NCI-H345 treated with DMSO at 0.1 percent for 48 hours (cell line): Measurements from ENCODE around the gene ZNF783.
"Not testable (repeated sequence)": the region's sequence is repeated elsewhere in the genome, so short reads cannot be mapped to it uniquely, and the experiment has no call there.

Experiments used
- DNase-seq: peaks from one replicate; lab custom pipeline; 2025; ENCODE audit not compliant: unreplicated experiment; lab: John Stamatoyannopoulos, UW

Gene ZNF783

GRCh38 chr7:149239345-149240143, 22.5 kb upstream of the ZNF783 start, which contains the start of gene ZNF212:
TSS of gene ZNF212 (plus strand) at chr7:149239651. CDS start at chr7:149239779, 128 bp downstream.
- peak; percentile 81 for DNase-seq

GRCh38 chr7:149240637-149241036, 21.4 kb upstream of the ZNF783 start:
- DNase-seq = no peak

DNA sequence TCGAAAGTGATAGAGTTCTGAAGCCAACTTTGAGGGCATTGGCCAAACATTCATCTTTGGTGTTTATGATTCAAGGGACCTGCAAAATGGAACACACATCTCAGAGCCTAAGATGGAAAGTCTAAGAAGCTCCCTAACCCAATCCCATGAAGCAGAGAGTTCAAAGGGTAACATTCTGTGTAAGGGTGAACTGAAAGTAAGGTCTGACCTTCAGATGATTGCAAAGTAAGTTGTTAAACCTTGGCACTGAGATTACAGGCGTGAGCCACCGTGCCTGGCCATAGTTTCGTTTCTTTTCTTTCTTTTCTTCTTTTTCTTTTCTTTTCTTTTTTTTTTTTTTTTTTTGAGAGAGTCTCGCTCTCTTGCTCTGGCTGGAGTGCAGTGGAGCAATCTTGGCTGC, 20.3 kb upstream of the ZNF783 start:
- no peak for DNase-seq

- no peak for DNase-seq
Observed at GRCh38 chr7:149245244-149245643, 16.8 kb upstream of the ZNF783 start.

DNA sequence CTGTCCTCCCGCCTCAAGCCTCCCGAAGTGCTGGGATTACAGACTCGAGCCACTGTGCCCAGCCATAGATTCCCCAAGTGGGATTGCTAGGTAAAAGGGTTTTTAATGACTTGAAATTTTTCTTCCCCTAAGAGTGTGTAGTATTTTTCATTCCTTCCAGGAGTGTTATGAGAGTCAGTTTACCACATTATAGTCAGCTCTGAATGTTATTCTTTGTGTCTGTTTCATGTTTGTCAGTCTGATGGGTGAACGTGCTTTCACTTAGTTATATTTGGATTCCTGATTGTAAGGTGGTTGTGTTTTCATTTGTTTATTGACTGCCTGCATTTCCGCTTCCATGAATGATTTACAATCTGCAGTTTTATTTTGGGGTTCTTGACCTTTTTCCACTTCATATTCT, 16.3 kb upstream of the ZNF783 start:
- DNase-seq = no peak

DNA sequence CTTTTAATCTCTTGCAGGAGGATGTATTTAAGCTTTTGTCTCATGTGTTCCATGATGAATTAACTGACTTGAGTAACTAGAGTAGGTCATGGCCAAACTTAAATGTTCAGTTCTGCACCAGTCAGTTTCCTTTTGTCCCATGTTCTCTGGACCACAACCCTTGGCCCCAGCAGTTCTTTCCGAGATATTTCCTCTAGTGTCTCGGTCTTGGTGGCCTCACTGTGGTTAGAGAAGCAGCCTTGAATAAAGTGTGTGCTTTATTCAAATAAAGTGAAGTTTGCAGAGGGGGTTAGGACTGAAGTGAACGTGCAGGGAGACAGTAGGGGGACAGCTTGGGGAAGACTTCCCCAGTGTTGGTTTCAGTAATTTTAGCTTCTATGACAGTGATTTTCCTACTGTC, 13.2 kb upstream of the ZNF783 start:
- no peak for DNase-seq

DNA sequence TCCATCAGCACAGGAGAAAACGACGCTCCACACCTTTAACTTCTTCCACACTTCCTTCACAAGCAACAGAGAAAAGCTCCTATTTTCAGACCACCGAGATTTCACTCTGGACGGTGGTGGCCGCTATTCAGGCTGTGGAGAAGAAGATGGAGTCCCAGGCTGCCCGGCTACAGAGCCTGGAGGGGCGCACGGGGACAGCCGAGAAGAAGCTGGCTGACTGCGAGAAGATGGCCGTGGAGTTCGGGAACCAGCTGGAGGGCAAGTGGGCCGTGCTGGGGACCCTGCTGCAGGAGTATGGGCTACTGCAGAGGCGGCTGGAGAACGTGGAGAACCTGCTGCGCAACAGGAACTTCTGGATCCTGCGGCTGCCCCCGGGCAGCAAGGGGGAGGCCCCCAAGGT, 11.8 kb upstream of the ZNF783 start:
- not testable (repeated sequence) for DNase-seq

- DNase-seq = not testable (repeated sequence)
Observed at GRCh38 chr7:149251518-149251917, 10.5 kb upstream of the ZNF783 start.

- DNase-seq = no peak
Observed at GRCh38 chr7:149252378-149252777, 9.6 kb upstream of the ZNF783 start.

DNA sequence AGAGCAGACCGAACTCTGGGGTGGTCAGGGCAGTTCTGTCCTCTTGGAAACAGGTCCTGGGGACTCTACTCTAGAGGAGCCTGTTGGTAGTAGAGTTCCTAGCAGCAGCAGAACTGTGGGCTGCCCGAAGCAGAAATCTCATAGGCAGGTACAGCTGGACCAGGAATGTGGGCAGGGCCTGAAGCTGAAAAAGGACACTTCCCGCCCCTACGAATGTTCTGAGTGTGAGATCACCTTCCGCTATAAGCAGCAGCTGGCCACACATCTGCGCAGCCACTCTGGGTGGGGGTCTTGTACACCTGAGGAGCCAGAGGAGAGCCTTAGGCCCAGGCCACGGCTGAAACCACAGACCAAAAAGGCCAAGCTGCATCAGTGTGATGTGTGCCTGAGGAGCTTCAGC, 8.3 kb upstream of the ZNF783 start:
- no peak for DNase-seq

GRCh38 chr7:149254181-149254858, 7.7 kb upstream of the ZNF783 start:
- no peak for DNase-seq

DNA sequence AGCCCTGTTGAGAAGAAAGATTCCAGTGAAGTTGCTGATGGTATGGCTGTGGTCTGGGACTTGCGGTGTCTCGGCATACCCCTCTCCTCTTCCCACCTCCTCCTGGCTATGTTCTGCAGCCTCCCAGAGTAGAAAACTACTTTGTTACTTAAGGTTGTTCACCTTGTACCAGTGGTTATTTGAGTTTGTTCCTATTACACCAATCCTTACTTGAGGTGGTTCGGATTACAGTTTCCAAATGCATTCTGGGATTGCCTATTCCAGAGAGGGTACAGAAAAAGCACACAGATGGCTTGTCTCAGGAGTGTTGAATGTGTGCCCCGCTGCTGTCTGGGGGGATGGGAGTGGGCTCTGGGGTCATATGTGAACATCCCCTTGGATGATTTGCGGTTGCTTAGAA, 6.8 kb upstream of the ZNF783 start:
- no peak for DNase-seq

DNA sequence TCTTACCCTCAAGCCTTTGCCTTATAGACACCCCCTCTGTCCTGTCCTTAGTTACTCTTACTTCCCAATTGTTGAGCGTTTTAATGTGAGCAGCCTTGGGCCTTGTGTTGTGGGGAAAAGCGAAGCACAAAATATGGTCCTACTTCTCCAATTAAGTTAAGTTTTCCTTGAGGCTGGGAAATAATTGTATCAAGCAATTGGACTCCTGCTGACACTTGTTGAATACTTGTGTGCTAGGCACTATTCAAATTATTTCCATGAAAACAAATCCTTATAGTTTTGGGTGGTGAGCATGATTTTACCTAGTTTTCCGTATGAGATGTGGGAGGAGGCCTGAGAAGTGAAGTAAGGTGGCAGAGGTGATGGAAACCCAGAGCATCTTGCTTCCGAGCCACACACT, 5.4 kb upstream of the ZNF783 start:
- no peak for DNase-seq

GRCh38 chr7:149257146-149257545, 4.8 kb upstream of the ZNF783 start:
- no peak for DNase-seq

GRCh38 chr7:149261316-149261828, 624 bp upstream of the ZNF783 start:
- DNase-seq = no peak

- no peak for DNase-seq
Observed at GRCh38 chr7:149266451-149266850, 4.5 kb downstream of the ZNF783 start.

- DNase-seq = no peak
Observed at GRCh38 chr7:149267733-149268132, 5.7 kb downstream of the ZNF783 start.

- DNase-seq = not testable (repeated sequence)
Observed at GRCh38 chr7:149274424-149274823, 12.4 kb downstream of the ZNF783 start.

DNA sequence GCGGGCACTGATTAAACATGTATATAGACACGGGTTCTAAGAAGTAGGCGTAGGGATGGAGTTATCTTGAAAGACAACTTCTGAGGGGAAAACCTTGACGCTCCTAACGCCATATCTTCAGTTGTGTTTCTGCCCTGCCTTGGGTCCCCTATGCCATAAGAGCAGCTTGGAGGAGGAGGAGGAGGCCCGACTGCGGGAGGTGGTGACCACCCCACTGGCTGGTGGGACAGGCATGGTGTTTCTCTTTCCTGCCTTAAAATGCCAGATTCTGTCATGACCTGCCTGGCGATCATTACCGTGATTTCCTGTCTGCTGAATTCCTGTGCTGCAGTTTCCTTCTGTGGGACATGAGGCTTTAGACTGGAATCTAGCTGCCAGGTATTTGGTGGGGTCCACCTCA, 15.9 kb downstream of the ZNF783 start:
- no peak for DNase-seq

- no peak for DNase-seq
Observed at GRCh38 chr7:149278396-149278795, 16.4 kb downstream of the ZNF783 start.

- DNase-seq = no peak
Observed at GRCh38 chr7:149279111-149279743, 17.2 kb downstream of the ZNF783 start.

- no peak for DNase-seq
Observed at GRCh38 chr7:149280151-149280550, 18.2 kb downstream of the ZNF783 start.
